ENCODE results near the gene TLR1. TPM values are rescaled to one million over a fixed set of nuclear protein-coding genes. Genes with fewer than 3 reads are reported as not detected.

Gene TLR1
- total RNA-seq, 1 donor from 2014 or later: 8.7 TPM

Other genes with a start within 250 kb of the TLR1 start
- gene KLF3, start 140.6 kb downstream of the TLR1 start, total RNA-seq: 17.5 and 30.6 TPM in 2 replicates
- not detected in 2 replicates for gene TLR10, start 21.8 kb downstream of the TLR1 start, total RNA-seq
- gene TLR6, start 52.0 kb upstream of the TLR1 start, total RNA-seq: 0.65 and 2.8 TPM in 2 replicates
- gene FAM114A1, start 63.0 kb upstream of the TLR1 start, total RNA-seq: 147 and 192 TPM in 2 replicates
- not detected in 2 replicates for gene TMEM156, start 227.6 kb upstream of the TLR1 start, total RNA-seq

Data from renal cortical epithelial cell (primary cell).